Activated T-cell treated with anti-CD3 and anti-CD28 coated beads for 1 hour (primary cell): Measurements from ENCODE around the gene ABCC3.

Experiments used
- DNase-seq: peaks from one replicate; pipeline ENCODE4 v3.0.0-alpha.2; 2020; ENCODE audit warnings: low read depth

ABCC3 gene

GRCh38 chr17:50737118-50737698, 102.5 kb downstream of the ABCC3 start:
- no peak for DNase-seq

GRCh38 chr17:50739098-50739497, 104.4 kb downstream of the ABCC3 start:
- no peak for DNase-seq
